Measurements from ENCODE around the gene PDE11A.

DNA sequence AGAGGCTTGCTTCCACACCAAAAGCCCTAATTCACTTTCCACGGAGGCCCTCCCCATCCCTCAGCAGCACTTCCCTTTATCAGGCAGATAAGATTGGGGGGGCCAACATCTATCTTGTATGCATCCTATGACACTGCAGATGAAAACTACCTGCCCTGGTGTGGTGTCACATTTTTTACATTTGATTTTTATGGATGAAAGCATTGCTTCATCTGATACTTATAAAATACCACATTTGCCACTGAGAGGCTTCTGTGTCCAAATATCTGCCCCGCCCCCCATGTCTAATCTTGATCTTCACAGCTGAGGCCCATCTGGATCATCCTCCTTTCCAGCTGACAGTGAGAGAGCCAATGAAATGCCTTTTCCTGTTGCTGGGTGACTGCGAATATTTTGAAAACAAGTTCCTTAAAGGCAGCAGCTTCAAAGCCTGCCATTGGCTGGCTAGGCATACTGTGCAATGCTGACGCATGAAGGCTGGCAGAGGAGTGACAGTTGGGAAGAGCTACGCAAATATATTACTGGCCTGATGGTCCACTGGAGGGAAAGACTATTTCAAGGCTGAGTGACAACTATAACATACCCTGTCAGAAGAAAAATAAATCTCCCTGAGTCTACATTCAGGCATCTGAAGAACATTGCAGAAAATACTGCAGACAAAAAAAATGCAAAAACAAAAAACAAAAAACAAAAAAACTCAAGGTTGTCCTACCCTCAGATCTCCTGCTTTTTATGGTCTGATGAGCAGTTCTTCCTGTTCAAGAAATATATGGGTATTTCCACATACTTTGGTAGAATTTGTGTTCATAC lies 318.7 kb downstream of the PDE11A start:
- TF ChIP-seq FOXA3 (CRISPR knock-in tag; IDR thresholded peaks at IDR 0.05) = no peak
- no peak for TF ChIP-seq EP300 (IDR thresholded peaks at IDR 0.05; ENCODE audit: low read depth in 2 of 2, low read length in 2 of 2)
- TF ChIP-seq EP300 (CRISPR knock-in tag; IDR thresholded peaks at IDR 0.05; ENCODE audit: borderline replicate concordance) = no peak
- TF ChIP-seq MXD4 (CRISPR knock-in tag; IDR thresholded peaks at IDR 0.05) = no peak
- TF ChIP-seq, protein P1, sequence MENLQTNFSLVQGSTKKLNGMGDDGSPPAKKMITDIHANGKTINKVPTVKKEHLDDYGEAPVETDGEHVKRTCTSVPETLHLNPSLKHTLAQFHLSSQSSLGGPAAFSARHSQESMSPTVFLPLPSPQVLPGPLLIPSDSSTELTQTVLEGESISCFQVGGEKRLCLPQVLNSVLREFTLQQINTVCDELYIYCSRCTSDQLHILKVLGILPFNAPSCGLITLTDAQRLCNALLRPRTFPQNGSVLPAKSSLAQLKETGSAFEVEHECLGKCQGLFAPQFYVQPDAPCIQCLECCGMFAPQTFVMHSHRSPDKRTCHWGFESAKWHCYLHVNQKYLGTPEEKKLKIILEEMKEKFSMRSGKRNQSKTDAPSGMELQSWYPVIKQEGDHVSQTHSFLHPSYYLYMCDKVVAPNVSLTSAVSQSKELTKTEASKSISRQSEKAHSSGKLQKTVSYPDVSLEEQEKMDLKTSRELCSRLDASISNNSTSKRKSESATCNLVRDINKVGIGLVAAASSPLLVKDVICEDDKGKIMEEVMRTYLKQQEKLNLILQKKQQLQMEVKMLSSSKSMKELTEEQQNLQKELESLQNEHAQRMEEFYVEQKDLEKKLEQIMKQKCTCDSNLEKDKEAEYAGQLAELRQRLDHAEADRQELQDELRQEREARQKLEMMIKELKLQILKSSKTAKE (CRISPR knock-in tag; IDR thresholded peaks at IDR 0.05; ENCODE audit: borderline replicate concordance) = no peak
- no peak for TF ChIP-seq DPF2 (CRISPR knock-in tag; IDR thresholded peaks at IDR 0.05; ENCODE audit: borderline replicate concordance, low read depth)
